ENCODE results near the gene IRX5. TPM values are rescaled to one million over a fixed set of nuclear protein-coding genes. Genes with fewer than 3 reads are reported as not detected.
A peak's percentile ranks its signal among the peaks of the same experiment; 100 is the strongest.

Gene IRX5
- total RNA-seq, 4 donors from 2014 or later = 0.40 to 0.47 TPM; not detected in 2

GRCh38 chr16:54933281-54934011 is 2.8 kb downstream of the IRX5 start:
- TF ChIP-seq POLR2A (IDR thresholded peaks at IDR 0.05) = no peak
- TF ChIP-seq POLR2AphosphoS5 (IDR thresholded peaks at IDR 0.05) = no peak
- TF ChIP-seq CTCF (IDR thresholded peaks at IDR 0.05) = no peak
- WGBS, 2 donors (ENCODE audit: low coverage in 1 of 2) = 19 to 23% methylated on average over 6 to 7 of the region's 68 CpGs
- H3K27me3 ChIP-seq = peaks cover 100% of the 10 kb centered on the region
- no peaks in the 10 kb centered on the region for H3K36me3 ChIP-seq
- H3K9me3 ChIP-seq = peaks cover 0 to 5% (median 0%) of the 10 kb centered on the region in 3 donors
- no peak overlapping the region for H3K4me3 ChIP-seq
- H3K27ac ChIP-seq = no peak overlapping the region
- no peak for ATAC-seq
- peaks cover 0 to 81% (median 35%) of the 10 kb centered on the region in 3 donors for H3K4me1 ChIP-seq

GRCh38 chr16:54934481-54935265 is 4.0 kb downstream of the IRX5 start:
- 9 to 27% methylated on average over 15 of the region's 30 CpGs for WGBS, 2 donors (ENCODE audit: low coverage in 1 of 2)
- peaks cover 0 to 81% (median 31%) of the 10 kb centered on the region in 3 donors for H3K4me1 ChIP-seq
- no peaks in the 10 kb centered on the region for H3K36me3 ChIP-seq
- H3K9me3 ChIP-seq = peaks cover 0 to 5% (median 0%) of the 10 kb centered on the region in 3 donors
- H3K27ac ChIP-seq = no peak overlapping the region
- no peak for TF ChIP-seq CTCF (IDR thresholded peaks at IDR 0.05)
- TF ChIP-seq POLR2A (IDR thresholded peaks at IDR 0.05) = no peak
- no peak for TF ChIP-seq EP300 (IDR thresholded peaks at IDR 0.05)
- TF ChIP-seq POLR2AphosphoS5 (IDR thresholded peaks at IDR 0.05) = no peak
- no peak for ATAC-seq
- H3K27me3 ChIP-seq = peaks cover 100% of the 10 kb centered on the region
- H3K4me3 ChIP-seq = no peak overlapping the region

- 15 to 16% methylated on average over 17 to 25 of the region's 28 CpGs for WGBS, 2 donors (ENCODE audit: low coverage in 1 of 2)
- peaks cover 0 to 77% (median 26%) of the 10 kb centered on the region in 3 donors for H3K4me1 ChIP-seq
- H3K27me3 ChIP-seq = peaks cover 100% of the 10 kb centered on the region
- H3K36me3 ChIP-seq = no peaks in the 10 kb centered on the region
- peaks cover 0 to 5% (median 0%) of the 10 kb centered on the region in 3 donors for H3K9me3 ChIP-seq
- ATAC-seq = no peak
- no peak for TF ChIP-seq CTCF (IDR thresholded peaks at IDR 0.05)
- no peak for TF ChIP-seq POLR2A (IDR thresholded peaks at IDR 0.05)
- no peak for TF ChIP-seq POLR2AphosphoS5 (IDR thresholded peaks at IDR 0.05)
- TF ChIP-seq EP300 (IDR thresholded peaks at IDR 0.05) = no peak
- H3K27ac ChIP-seq = no peak overlapping the region
- no peak overlapping the region for H3K4me3 ChIP-seq
These were observed 4.8 kb downstream of the IRX5 start for GRCh38 chr16:54935266-54935968.

GRCh38 chr16:54936201-54936978 is 5.7 kb downstream of the IRX5 start:
- no peak for ATAC-seq
- H3K27ac ChIP-seq = no peak overlapping the region

More at GRCh38 chr16:54936201-54936978, 5.7 kb downstream of the IRX5 start:
- H3K36me3 ChIP-seq = no peaks in the 10 kb centered on the region
- peaks cover 0 to 67% (median 23%) of the 10 kb centered on the region in 3 donors for H3K4me1 ChIP-seq
- H3K4me3 ChIP-seq = peak overlapping the region in 1 of 2 donors; percentile 1
- peaks cover 99% of the 10 kb centered on the region for H3K27me3 ChIP-seq
- WGBS, 2 donors (ENCODE audit: low coverage in 1 of 2) = 11% methylated on average over 14 of the region's 56 CpGs; no CpG with 5 or more reads in 1 of the 2 donors
- peaks cover 0 to 5% (median 0%) of the 10 kb centered on the region in 3 donors for H3K9me3 ChIP-seq
- no peak for TF ChIP-seq EP300 (IDR thresholded peaks at IDR 0.05)
- TF ChIP-seq CTCF (IDR thresholded peaks at IDR 0.05) = no peak
- no peak for TF ChIP-seq POLR2AphosphoS5 (IDR thresholded peaks at IDR 0.05)
- no peak for TF ChIP-seq POLR2A (IDR thresholded peaks at IDR 0.05)

Data from gastroesophageal sphincter (tissue), 4 donors.